Measurements from ENCODE around the gene PPP1R14C. TPM values are rescaled to one million over a fixed set of nuclear protein-coding genes. Genes with fewer than 3 reads are reported as not detected.

PPP1R14C gene
- total and polyA plus RNA-seq, 7 donors: under 0.01 to 37.0 (median 19.8) TPM; not detected in 2

DNA sequence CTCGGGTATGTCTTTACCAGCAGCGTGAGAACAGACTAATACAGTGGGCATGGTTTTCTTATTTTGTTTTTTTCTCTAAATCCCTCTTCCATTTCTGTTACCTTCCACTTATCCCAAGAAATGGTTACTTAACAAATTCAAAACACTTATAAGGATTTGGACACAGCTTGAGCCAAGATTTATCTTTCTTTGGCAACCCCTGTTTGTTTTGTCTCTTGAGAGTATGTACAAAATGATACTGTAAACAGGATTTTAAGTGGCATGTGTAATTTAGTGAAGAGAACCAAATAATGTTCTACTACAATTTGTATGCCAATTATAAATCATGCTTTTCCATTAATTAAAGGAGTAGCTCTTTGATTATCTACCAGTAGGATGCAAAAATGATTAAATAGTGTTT is 51.4 kb downstream of the PPP1R14C start:
- Histone ChIP-seq H3K27ac (no peak overlapping the region), H3K4me1 (peaks cover 0 to 18% (median 16%) of the 10 kb centered on the region in 4 donors), H3K36me3 (no peaks in the 10 kb centered on the region), H3K27me3 (no peaks in the 10 kb centered on the region), H3K4me3 (no peak overlapping the region), H3K9me3 (no peaks in the 10 kb centered on the region)
- DNase-seq: no peak
- 77 to 85% methylated on average over 2 of the region's 2 CpGs for WGBS, 2 donors
- no peak for TF ChIP-seq POLR2A (IDR thresholded peaks at IDR 0.05)
- TF ChIP-seq EP300 (IDR thresholded peaks at IDR 0.05): no peak
- TF ChIP-seq CTCF (IDR thresholded peaks at IDR 0.05): no peak
- TF ChIP-seq POLR2AphosphoS5 (IDR thresholded peaks at IDR 0.05): no peak
- intact Hi-C loops (cut with DNase I): no loop called here

GRCh38 chr6:150195996-150196417 is 53.2 kb downstream of the PPP1R14C start:
- Histone ChIP-seq H3K27ac (no peak overlapping the region), H3K4me3 (no peak overlapping the region), H3K36me3 (no peaks in the 10 kb centered on the region), H3K4me1 (peaks cover 0 to 18% (median 16%) of the 10 kb centered on the region in 4 donors), H3K9me3 (no peaks in the 10 kb centered on the region), H3K27me3 (no peaks in the 10 kb centered on the region)
- TF ChIP-seq POLR2A (IDR thresholded peaks at IDR 0.05) (no peak), POLR2AphosphoS5 (IDR thresholded peaks at IDR 0.05) (peak in 1 of 4 donors; percentile 41)
- intact Hi-C loops (cut with DNase I): no loop called here
- DNase-seq: no peak
- WGBS, 2 donors: 7 to 37% methylated on average over 2 of the region's 2 CpGs

DNA sequence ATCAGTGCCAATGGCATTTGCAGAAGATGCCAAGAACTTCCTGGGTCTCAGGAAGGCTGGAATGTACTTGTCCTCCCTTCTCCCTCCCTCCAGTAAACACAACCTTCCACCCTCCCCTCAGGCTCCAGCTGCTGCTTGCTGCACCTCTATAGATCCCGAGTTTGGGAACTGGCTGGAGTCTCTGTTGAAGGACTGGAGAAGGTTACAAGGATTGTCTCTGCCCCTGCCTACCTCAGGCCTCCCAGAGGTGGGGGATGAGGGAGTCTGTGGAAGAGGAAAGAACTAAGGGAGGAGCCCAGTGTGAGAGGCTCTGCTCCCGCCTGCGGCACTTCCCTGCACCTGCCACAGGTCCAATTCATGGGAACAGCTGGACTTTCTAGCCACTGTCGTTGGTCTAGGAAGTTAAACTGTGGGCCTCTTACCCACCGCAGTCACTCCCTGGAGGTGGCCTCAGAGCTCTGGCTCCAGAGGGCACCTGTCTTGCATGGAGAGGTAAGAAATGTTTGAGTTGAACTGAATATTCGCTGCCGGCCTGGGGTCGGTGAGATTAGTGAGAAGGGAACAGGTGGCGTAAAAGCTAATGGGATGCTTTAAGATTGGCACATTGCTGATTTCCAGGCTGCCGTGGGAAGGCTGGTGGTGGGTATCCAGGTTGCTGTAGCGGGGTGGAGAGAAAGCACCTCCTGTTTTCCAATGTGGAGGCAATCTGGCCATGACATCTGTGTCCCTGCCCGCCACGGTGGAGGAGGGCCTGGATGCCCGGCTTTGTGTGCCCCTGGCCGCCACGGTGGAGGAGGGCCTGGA is 54.3 kb downstream of the PPP1R14C start:
- 49 to 79% methylated on average over 16 of the region's 16 CpGs for WGBS, 2 donors
- H3K27me3 ChIP-seq: no peaks in the 10 kb centered on the region
- DNase-seq: no peak
- intact Hi-C loops (cut with DNase I): no loop called here
- no peak overlapping the region for H3K4me3 ChIP-seq
- no peak overlapping the region for H3K27ac ChIP-seq
- H3K4me1 ChIP-seq: peaks cover 0 to 18% (median 16%) of the 10 kb centered on the region in 4 donors
- H3K36me3 ChIP-seq: no peaks in the 10 kb centered on the region
- TF ChIP-seq POLR2A (IDR thresholded peaks at IDR 0.05) (no peak), EP300 (IDR thresholded peaks at IDR 0.05) (no peak), CTCF (IDR thresholded peaks at IDR 0.05) (no peak), POLR2AphosphoS5 (IDR thresholded peaks at IDR 0.05) (no peak)
- H3K9me3 ChIP-seq: no peaks in the 10 kb centered on the region

DNA sequence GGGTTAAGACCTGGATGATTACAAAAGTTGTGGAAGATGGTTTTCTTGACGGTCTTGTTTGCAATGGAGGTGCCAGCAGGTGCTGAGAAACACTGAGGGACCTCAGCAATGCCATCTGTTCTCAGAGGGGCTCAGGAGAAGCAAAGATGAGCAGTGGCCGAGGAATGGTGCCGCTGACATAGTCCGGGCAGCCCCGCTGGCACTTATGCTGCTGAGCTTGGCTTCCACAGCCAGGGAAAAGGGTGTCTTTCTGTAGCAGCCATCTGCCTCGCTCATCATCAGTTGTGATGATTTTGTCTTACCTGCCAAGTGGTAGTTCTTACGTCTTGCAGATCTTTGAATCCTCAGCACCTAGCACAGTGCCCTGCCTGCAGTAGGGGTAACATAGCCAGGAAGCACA is 55.7 kb downstream of the PPP1R14C start:
- Histone ChIP-seq H3K27me3 (no peaks in the 10 kb centered on the region), H3K9me3 (no peaks in the 10 kb centered on the region), H3K36me3 (no peaks in the 10 kb centered on the region), H3K4me3 (no peak overlapping the region), H3K27ac (no peak overlapping the region), H3K4me1 (peaks cover 0 to 18% (median 16%) of the 10 kb centered on the region in 4 donors)
- TF ChIP-seq POLR2AphosphoS5 (IDR thresholded peaks at IDR 0.05) (no peak), CTCF (IDR thresholded peaks at IDR 0.05) (no peak), EP300 (IDR thresholded peaks at IDR 0.05) (no peak), POLR2A (IDR thresholded peaks at IDR 0.05) (no peak)
- intact Hi-C loops (cut with DNase I): no loop called here
- 97% methylated on average over 7 of the region's 7 CpGs for WGBS, 2 donors
- DNase-seq: no peak

GRCh38 chr6:150199241-150199640 is 56.4 kb downstream of the PPP1R14C start:
- WGBS, 2 donors: 93 to 94% methylated on average over 2 of the region's 2 CpGs
- H3K27me3 ChIP-seq: no peaks in the 10 kb centered on the region

More at GRCh38 chr6:150199241-150199640, 56.4 kb downstream of the PPP1R14C start:
- H3K36me3 ChIP-seq: no peaks in the 10 kb centered on the region
- no peak overlapping the region for H3K27ac ChIP-seq
- no peak for TF ChIP-seq CTCF (IDR thresholded peaks at IDR 0.05)
- TF ChIP-seq EP300 (IDR thresholded peaks at IDR 0.05): no peak
- H3K4me1 ChIP-seq: peaks cover 0 to 18% (median 16%) of the 10 kb centered on the region in 4 donors
- H3K4me3 ChIP-seq: no peak overlapping the region
- no peak for DNase-seq
- intact Hi-C loops (cut with DNase I): no loop called here
- H3K9me3 ChIP-seq: no peaks in the 10 kb centered on the region
